M059J (cell line): ENCODE data around the gene NRCAM. TPM values are rescaled to one million over a fixed set of nuclear protein-coding genes. Genes with fewer than 3 reads are reported as not detected.
"Not testable (repeated sequence)": the region's sequence is repeated elsewhere in the genome, so short reads cannot be mapped to it uniquely, and the experiment has no call there.

Experiments used
- DNase-seq: peaks from one replicate; pipeline ENCODE4 v3.0.0-alpha.2; 2012; ENCODE audit warnings: low read depth
- total RNA-seq: library from RNA; depleted of rRNA; stranded (reverse); fragments of >200 nt; shearing (Covaris generic); gene quantifications from 2 replicates; pipeline ENCODE4 v1.2.3, GENCODE V29; 2014

The NRCAM gene
- total RNA-seq, 1 experiment from 2014 or later: 0.49 TPM

GRCh38 chr7:108345710-108346336 lies 110.4 kb downstream of the NRCAM start:
- DNase-seq: no peak

DNA sequence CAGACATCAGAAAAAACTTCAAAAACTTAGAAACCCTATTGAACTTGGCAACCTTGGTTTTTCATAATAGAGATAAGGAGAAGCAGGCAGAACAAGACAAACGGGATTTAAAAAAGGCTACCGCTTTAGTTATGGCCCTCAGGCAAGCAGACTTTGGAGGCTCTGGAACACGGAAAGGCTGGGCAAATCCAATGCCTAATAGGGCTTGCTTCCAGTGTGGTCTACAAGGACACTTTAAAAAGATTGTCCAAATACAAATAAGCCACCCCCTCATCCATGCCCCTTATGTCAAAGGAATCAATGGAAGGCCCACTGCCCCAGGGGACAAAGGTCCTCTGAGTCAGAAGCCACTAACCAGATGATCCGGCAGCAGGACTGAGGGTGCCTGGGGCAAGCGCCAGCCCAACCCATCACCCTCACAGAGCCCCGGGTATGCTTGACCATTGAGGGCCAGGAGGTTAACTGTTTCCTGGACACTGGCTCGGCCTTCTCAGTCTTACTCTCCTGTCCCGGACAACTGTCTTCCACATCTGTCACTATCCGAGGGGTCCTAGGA lies 115.3 kb downstream of the NRCAM start:
- peak; percentile 47 for DNase-seq

- not testable (repeated sequence) for DNase-seq
These were observed 115.8 kb downstream of the NRCAM start for GRCh38 chr7:108340406-108340805.

- DNase-seq: peak; percentile 20
These were observed 120.8 kb downstream of the NRCAM start for GRCh38 chr7:108335269-108335918.

GRCh38 chr7:108332937-108333336 lies 123.3 kb downstream of the NRCAM start:
- no peak for DNase-seq

DNA sequence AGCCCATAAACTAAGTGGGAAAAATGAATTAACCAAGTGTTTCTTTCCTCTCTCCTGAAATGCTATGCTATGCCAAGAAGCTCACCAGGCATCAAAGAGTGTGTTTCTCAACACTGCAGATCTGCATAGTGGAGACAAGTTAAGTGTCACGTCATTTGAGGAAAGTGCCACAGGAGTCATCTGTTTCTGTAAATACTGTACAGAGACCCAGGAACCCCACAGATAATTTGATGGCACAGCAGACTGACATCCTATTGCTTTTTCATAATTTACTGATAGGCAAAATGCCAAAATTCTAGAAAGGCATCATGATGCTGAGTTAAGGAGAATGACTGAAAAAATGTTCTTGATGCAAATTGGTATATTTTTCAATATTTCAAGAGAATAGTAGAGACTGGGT lies 124.3 kb downstream of the NRCAM start:
- DNase-seq: no peak

GRCh38 chr7:108330227-108330626 lies 126.0 kb downstream of the NRCAM start:
- DNase-seq: no peak

DNA sequence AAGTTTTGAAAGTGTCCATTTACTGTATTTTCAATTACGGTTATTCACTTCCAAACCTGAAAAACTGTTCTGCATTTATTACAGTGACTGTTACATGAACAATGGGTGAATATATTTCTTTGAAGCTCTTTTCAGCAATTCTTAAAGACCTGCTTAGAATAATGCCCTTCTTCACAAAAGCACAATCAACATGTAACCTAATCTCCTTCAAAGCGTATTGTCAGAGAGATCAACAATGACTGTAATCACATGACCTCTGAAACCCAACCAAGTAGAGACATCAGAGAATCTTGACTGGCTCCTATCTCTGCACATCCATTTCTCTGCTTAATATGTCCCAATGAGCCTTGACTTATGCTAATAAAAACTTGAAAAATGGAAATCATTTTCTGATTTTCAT lies 126.7 kb downstream of the NRCAM start:
- no peak for DNase-seq

GRCh38 chr7:108328174-108328651 lies 128.0 kb downstream of the NRCAM start:
- DNase-seq: no peak

GRCh38 chr7:108327353-108327752 lies 128.9 kb downstream of the NRCAM start:
- no peak for DNase-seq

GRCh38 chr7:108326938-108327337 lies 129.3 kb downstream of the NRCAM start:
- DNase-seq: no peak

DNA sequence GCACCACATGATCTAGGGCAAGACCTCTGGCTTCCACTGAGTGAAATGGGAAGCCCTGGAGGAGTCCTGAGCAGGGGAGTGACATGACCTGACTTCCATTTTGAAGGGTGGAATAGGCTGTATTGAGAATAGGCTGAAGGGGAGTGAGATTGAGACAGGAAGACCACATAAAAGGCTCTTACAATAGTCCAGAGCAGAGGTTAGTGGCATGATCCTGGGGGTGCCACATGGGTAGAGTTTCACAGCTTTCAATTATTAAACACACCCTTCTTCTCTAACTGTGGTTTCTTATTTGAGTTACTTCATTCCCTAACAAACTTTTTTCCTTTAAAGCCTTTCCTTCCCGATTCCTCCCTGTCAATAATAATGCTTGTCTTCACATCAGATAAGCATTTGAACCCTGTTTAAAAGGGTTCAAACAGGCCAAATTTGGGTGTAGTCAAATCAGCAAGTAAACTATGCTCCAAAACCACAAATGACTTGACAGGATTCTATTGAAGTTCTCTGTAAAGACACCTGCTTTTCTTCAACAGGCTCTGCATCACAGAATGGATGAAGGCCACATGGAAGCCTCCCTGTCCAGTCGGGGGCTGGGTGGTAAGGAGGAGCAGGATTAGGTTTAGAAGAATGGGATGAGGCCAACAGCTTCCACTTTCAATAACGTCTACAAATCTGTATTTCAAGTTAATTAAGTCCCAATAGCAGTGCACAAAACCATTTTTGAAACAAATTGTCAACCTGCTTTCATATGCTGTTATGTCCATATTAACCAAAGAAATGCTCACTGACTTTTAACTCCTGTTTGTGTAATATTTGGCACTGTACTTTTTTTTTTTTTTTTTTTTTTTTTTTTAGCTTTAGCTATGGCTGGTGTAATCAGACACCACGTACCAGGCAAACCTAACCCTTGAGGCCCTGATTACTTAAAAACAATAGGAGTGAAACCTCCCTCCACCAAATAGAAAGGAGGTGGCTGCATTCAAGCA lies 131.9 kb downstream of the NRCAM start:
- no peak for DNase-seq

- no peak for DNase-seq
These were observed 133.1 kb downstream of the NRCAM start for GRCh38 chr7:108322925-108323832.

DNA sequence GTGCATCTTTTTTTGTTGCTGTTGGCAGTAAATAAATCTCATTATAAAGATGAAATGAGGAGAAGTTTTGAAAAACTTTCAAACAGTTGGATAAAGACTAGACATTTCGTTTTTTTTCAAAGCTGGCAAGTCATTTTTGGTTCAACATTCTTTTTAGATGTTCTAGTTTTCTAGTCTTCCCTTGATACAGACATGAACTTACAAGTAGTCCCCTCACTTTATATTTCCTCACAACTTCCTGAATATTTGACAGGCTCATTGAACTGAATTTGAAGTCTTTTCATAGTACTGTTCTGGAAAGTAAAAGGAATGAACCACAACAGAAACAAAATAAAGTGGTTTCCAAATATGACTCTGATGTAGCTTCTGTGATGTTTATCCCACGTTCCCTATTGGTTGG lies 134.2 kb downstream of the NRCAM start:
- DNase-seq: no peak

GRCh38 chr7:108321359-108321758 lies 134.9 kb downstream of the NRCAM start:
- DNase-seq: no peak

DNA sequence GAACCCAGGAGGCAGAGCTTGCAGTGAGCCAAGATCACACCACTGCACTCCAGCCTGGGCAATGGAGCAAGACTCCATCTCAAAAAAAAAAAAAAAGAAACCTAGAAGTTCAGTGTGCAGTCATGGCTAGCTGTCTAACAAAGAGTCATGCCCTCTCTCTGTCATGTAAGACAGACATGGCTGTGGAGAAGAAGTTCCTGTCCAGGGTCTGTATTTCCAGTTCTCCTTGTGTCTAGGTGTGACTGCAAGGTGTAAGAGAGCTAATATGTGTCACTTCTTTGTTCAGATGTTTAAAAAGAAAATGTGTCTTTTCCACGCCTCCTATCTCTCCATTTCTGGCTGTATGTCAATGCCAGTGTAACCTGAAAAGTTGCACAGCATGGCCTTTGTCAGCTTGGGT lies 139.5 kb downstream of the NRCAM start:
- no peak for DNase-seq

DNA sequence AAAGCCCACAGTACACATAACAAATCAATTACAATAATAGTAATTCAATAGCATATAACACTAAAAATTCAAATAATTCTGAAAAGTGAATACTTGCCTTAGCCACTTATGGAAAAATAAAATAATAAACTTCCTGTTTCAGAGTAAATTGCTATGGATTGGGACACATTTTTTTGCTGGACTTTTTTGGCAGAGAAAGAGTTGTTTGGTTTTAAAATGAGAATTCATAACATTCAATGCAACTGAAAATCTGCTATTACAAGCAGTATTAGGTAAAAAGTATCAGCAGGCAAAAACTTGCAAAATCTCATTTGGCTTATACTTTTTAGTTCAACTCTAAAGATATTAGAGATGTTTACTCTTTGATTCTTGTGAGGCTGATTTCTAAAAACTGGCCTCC lies 141.7 kb downstream of the NRCAM start:
- DNase-seq: no peak

GRCh38 chr7:108314049-108314448 lies 142.2 kb downstream of the NRCAM start:
- no peak for DNase-seq

GRCh38 chr7:108313086-108313485 lies 143.2 kb downstream of the NRCAM start:
- no peak for DNase-seq

DNA sequence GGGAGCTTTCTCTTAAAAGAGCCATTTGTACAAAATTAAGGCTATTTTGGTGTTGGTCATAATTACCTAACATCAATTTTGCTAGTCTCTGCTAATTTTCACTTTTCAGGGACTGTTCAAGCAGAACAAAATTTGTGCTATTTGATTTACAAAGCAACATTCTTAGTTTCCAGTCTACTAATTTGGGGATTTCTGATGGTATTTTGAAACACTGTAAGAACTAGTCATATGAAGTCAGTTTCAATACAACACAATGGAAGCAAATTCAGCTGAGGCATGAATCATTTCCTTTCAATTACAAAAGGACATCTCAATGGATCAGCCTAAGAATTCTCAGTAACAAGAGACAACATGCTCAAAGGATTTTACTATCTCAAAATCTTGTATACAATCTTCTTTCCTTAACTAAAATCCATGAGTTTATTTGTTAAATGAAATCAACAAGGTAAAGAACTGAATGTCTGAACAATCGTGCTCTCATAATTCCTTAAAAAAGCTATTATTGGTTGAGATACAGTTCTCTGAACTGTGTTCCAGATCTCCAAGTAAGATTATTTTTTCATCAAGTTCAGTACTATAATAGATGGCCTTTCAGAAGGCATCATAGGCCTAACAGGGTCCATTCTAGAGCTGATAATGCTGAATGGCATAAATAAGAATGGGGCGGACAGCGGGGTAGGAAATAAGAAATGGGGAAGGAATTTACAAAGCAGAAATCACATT lies 144.6 kb downstream of the NRCAM start:
- DNase-seq: peak; percentile 42
